Ascending aorta (tissue), 2 donors: ENCODE results near the gene IMMT. TPM values are rescaled to one million over a fixed set of nuclear protein-coding genes. Genes with fewer than 3 reads are reported as not detected.
A peak's percentile ranks its signal among the peaks of the same experiment; 100 is the strongest.

Experiments
- DNase-seq, 2 donors: peaks; one replicate each; pipeline ENCODE4 v3.0.0-alpha.2; 2019; ENCODE audit warnings: low spot score in 2 of 2
- H3K27ac ChIP-seq, 2 donors: fragments of 200-600 bp; sonication (generic); one replicate each; pipeline ENCODE4 v1.5.1; 2016 to 2017; ENCODE audit warnings: mild to moderate bottlenecking in 1 of 2
- H3K27me3 ChIP-seq: fragments of 200-600 bp; sonication (generic); one replicate; pipeline ENCODE4 v1.5.1; 2017
- H3K36me3 ChIP-seq, 2 donors: fragments of 200-600 bp; sonication (generic); one replicate each; pipeline ENCODE4 v1.5.1; 2016
- H3K4me1 ChIP-seq, 2 donors: fragments of 200-600 bp; sonication (generic); one replicate each; pipeline ENCODE4 v1.5.1; 2016 to 2017; ENCODE audit warnings: mild to moderate bottlenecking in 1 of 2
- H3K4me3 ChIP-seq, 2 donors: fragments of 200-600 bp; sonication (generic); one replicate each; pipeline ENCODE4 v1.5.1; 2016 to 2017; ENCODE audit warnings: mild to moderate bottlenecking in 1 of 2
- H3K9me3 ChIP-seq, 2 donors: fragments of 200-600 bp; sonication (generic); one replicate each; pipeline ENCODE4 v1.5.1; 2016
- intact Hi-C: fragments of 100-400 bp; cut with DNase I; formaldehyde crosslinking; loops from one replicate; pipeline ENCODE4 v1.15.1; 2023
- total RNA-seq: library from RNA; depleted of rRNA; stranded (reverse); fragments of >200 nt; gene quantifications from one replicate; pipeline ENCODE4 v1.1.0, GENCODE V29; 2016
- TF ChIP-seq, protein P1 (sequence below), 3 experiments: fragments of 200-600 bp in 2 of 3; fragments of 450-650 bp in 1 of 3; sonication (generic) in 2 of 3; IDR thresholded peaks; one replicate each; pipeline ENCODE4 v1.5.1; 2016 to 2019; ENCODE audit warnings: antibody characterized with exemption in 3 of 3, mild to moderate bottlenecking in 1 of 3, moderate library complexity in 1 of 3

Gene IMMT
- total RNA-seq, 1 donor from 2014 or later: 97.1 TPM

DNA sequence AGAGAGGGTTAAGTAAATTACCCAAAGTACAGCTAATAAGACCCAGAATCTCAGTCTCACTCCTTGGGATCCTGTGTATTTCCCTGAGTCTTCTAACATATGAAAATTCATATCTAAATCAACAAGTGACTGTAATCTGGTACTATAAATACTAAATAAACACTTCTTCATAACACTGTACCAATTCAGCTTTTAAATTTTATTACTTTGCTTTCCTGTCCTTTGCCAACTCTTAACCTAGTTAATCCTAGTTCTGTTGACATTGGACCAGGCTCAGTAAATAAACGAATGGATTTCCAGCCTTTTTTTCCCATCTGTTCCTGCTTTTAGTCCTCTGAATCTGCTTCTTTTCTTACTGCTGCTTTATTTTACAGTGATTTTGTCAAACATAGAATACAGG, 17.8 kb upstream of the IMMT start:
- DNase-seq: no peak
- peaks cover 38 to 48% of the 10 kb centered on the region in 2 donors for H3K36me3 ChIP-seq
- H3K4me3 ChIP-seq: no peak overlapping the region
- no peaks in the 10 kb centered on the region for H3K27me3 ChIP-seq
- H3K4me1 ChIP-seq: no peaks in the 10 kb centered on the region
- TF ChIP-seq, protein P1, sequence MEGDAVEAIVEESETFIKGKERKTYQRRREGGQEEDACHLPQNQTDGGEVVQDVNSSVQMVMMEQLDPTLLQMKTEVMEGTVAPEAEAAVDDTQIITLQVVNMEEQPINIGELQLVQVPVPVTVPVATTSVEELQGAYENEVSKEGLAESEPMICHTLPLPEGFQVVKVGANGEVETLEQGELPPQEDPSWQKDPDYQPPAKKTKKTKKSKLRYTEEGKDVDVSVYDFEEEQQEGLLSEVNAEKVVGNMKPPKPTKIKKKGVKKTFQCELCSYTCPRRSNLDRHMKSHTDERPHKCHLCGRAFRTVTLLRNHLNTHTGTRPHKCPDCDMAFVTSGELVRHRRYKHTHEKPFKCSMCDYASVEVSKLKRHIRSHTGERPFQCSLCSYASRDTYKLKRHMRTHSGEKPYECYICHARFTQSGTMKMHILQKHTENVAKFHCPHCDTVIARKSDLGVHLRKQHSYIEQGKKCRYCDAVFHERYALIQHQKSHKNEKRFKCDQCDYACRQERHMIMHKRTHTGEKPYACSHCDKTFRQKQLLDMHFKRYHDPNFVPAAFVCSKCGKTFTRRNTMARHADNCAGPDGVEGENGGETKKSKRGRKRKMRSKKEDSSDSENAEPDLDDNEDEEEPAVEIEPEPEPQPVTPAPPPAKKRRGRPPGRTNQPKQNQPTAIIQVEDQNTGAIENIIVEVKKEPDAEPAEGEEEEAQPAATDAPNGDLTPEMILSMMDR (IDR thresholded peaks at IDR 0.05): no peak
- peak overlapping the region in 1 of 2 donors; percentile 35 for H3K27ac ChIP-seq
- H3K9me3 ChIP-seq: no peaks in the 10 kb centered on the region
- intact Hi-C loops: no loop called here

DNA sequence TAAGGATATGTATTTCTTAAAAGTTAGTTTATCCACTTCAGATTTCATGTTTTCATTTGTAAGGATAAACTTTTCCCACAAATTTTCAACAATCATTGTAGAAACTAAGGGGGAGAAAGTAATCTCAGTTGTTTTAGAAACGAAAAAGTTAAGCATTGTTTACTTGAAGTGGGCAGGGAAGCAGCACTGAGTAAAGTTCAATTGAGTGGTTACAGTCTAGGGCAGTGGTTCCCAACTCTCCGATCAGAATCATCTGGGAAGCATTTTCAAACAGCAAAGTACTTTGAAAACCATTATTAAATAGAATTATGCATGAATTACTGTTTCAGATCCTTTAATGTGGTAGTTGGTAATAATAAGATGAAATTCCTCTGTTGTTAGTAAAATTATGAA, 16.5 kb upstream of the IMMT start:
- Histone ChIP-seq H3K36me3 (peaks cover 49 to 61% of the 10 kb centered on the region in 2 donors), H3K27me3 (no peaks in the 10 kb centered on the region), H3K4me3 (no peak overlapping the region), H3K27ac (no peak overlapping the region), H3K4me1 (no peaks in the 10 kb centered on the region), H3K9me3 (no peaks in the 10 kb centered on the region)
- TF ChIP-seq, protein P1 (IDR thresholded peaks at IDR 0.05): no peak
- no peak for DNase-seq
- intact Hi-C loops: no loop called here

DNA sequence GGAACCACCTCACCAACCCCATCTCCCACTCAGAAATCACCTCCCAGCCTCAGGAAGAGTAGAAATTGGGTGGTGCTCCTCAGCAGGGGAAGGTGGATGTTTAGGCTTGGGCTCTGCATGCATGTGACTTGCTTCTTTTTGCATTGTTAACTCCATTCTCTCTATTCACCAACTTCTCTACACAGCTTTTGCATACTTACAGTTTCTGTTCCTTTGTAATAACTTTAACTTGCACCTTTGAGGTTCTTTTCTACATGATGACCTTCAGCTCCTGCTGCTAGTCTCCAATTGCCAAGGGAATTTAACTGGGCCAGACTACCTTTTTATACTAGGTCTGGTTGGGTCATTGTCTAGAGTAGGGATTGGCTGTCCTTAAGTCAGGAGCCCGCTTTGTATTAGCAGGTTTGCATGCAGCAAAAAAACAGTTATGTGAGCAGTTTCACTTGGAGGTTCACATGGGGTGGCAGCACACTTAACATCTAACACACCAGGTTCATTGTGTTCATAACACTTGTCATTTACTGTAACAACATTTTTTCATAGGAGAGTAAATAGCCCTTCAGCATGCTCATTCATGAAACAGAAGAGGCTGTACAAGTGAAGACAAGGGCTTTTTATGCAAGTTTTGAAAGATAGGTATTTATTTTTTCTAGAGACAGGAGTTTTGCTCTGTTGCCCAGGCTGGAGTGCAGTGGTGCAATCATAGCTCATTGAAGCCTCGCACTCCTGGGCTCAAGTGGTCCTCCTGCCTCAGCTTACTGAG, 16.0 kb upstream of the IMMT start:
- no peaks in the 10 kb centered on the region for H3K4me1 ChIP-seq
- no peak overlapping the region for H3K4me3 ChIP-seq
- H3K36me3 ChIP-seq: peaks cover 53 to 67% of the 10 kb centered on the region in 2 donors
- DNase-seq: no peak
- no peaks in the 10 kb centered on the region for H3K27me3 ChIP-seq
- TF ChIP-seq, protein P1 (IDR thresholded peaks at IDR 0.05): no peak
- H3K9me3 ChIP-seq: no peaks in the 10 kb centered on the region
- intact Hi-C loops: no loop called here
- no peak overlapping the region for H3K27ac ChIP-seq

GRCh38 chr2:86204458-86204857, 9.2 kb upstream of the IMMT start:
- H3K36me3 ChIP-seq: peaks cover 31 to 36% of the 10 kb centered on the region in 2 donors
- H3K4me1 ChIP-seq: peaks cover 0 to 7% of the 10 kb centered on the region in 2 donors
- no peak overlapping the region for H3K4me3 ChIP-seq
- no peaks in the 10 kb centered on the region for H3K9me3 ChIP-seq
- no peak overlapping the region for H3K27ac ChIP-seq
- intact Hi-C loops: no loop called here
- DNase-seq: no peak
- TF ChIP-seq, protein P1 (IDR thresholded peaks at IDR 0.05): no peak
- no peaks in the 10 kb centered on the region for H3K27me3 ChIP-seq

GRCh38 chr2:86203614-86204013, 8.4 kb upstream of the IMMT start:
- Histone ChIP-seq H3K4me1 (peaks cover 0 to 10% of the 10 kb centered on the region in 2 donors), H3K27me3 (no peaks in the 10 kb centered on the region), H3K9me3 (no peaks in the 10 kb centered on the region), H3K27ac (no peak overlapping the region), H3K36me3 (peaks cover 25 to 27% of the 10 kb centered on the region in 2 donors), H3K4me3 (no peak overlapping the region)
- no peak for DNase-seq
- intact Hi-C loops: no loop called here
- TF ChIP-seq, protein P1 (IDR thresholded peaks at IDR 0.05): no peak
